Hematopoietic multipotent progenitor cell treated with erythropoietin and hydrocortisone succinate and interleukin-3 and kit ligand, for 17 days (in vitro differentiated cells): Measurements from ENCODE around the gene CUL3.

Experiments
- DNase-seq: peaks from one replicate; pipeline ENCODE4 v3.0.0-alpha.2; 2015; ENCODE audit warnings: low spot score

Gene CUL3

DNA sequence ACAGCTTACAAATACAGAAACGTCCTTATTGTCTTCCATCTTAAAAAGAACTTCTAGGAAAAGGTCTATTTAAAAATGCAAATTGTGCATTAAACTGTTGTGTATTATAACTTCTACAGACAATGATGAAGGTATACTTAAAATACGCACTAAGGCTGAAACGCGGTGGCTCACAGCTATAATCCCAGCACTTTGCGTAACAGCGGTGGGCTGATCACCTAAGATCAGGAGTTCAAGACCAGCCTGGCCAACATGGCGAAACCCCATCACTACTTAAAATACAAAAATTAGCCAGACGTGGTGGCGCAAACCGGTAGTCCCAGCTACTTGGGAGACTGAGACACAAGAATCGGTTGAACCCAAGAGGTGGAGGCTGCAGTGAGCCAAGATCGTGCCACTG lies 4.9 kb downstream of the CUL3 start:
- DNase-seq: no peak

DNA sequence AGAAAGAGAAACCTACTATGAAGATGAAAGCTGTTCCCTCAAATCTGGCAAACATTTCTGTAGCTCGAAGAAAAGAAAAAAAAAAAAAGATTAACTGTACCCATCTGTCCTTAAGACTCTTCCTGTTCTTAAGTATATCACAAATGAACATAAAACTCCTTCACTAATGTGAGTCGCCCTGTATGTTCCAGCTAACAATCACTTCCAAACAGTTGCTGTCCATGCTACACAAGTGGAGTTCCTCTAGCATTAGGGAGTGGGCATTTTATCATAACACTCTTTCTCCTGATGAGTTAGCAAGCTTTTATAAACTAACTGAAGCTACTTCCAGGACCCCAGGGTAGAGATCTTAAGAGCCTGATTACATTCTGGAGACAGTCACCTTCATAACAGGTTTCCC lies 5.8 kb downstream of the CUL3 start:
- no peak for DNase-seq

DNA sequence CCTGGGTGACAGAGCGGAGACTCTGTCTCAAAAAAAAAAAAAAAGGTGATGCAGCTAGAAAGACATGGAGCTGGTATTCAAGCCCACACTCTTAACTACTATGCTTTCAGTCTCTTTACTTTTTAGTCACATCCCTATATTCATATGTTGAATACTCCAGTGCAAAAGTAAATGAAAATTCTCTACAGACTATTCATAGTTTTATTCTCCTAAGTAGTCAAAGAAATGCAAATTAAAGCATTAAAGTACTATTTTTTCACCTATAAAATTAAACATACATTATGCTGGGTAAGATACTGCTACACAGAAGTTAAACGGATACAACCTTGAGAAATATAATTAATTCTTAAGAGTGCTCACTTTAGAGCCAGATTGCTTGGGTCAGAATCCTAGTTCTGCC lies 7.6 kb downstream of the CUL3 start:
- DNase-seq: no peak

DNA sequence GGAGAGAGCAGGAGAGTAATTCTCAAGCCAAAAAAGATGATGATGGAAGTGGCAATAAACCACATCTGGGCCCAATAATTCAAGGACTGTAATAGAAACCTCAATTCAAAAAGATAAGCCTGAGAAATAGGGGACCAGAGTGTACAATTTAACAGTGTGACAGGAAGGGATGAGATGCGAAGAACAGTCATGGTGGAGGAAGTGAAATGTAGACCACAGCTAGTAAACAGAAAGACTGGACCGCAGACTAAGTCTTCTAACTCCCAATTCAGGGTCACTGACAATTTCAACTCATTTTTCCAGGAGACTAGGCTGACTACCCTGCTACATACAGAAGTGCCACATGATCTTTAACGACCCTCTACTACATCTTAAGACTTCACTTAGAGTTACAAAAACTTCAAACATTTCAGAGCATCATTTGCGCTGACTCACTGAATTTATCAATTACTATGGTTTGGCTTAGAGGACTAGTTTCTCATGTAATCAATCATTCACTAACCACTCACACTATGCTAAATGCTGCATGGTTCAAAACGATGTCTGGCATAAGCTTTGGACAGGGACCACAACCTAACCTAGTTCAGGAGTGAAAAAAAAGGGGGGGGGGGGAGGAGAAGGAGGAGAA lies 9.0 kb downstream of the CUL3 start:
- DNase-seq: no peak

DNA sequence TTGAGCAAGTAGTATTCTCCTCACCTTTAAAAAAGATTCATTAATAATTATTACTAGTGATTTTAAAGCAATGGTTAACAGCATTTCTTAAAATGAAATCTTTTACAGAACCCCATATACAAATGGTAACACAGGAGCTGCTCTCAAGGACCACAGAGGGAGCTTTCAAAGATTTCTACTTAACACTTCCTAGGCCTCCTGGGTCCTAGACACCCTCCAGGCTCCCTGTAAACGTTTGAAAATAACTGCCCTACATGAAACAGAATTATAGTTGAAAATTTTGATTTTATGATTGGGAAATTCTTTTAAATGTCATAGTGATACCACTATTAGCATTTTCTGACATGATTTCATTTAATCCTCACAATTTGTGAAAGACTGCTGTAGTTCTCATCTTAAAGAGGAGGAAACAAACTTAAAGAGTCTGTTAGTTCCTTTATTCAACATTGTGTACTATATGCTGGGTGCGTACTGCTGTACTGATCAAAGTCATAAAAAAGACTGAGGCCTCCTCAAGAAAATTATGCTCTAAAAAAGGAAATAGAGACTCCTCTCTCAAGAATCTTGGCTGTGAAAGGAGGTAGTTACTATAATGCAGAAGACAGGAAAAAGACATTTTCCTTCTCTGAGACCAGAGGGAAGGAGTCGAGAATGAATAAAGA lies 10.6 kb downstream of the CUL3 start:
- no peak for DNase-seq

DNA sequence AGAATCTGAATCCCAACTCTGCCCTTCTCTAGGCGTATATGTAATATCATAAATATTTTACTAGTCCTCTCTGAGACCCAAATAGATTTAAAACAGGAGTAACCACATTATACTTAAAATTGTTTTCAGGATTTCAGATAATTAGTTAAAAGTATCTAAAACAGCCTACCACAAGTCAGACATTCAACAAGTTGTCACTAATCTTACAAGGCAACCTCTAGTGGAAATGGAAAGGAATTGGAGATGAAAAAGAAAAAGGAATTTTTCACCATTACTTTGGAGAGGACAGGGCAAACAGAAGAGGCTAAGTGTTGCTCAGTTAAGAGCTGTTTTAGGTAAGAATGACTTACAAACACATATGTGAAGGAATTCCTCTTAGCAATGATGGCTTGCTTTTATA lies 11.4 kb downstream of the CUL3 start:
- no peak for DNase-seq

DNA sequence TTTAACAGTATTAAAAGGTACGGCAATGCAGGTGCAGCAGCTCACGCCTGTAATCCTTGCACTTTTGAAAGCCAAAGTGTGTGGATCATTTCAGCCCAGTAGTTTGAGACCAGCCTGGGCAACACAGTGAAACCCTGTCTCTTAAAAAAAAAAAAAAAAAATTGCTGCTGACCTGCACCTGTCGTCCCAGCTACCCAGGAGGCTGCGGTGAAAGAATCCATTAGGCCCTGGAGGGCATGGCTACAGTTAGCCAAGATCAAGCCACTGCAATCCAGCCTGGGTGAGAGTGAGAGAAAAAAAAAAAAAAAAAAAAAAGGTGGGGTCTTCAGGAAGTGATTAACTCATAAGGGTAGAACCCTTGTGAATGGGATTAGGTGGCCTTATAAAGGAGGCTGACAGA lies 12.8 kb downstream of the CUL3 start:
- DNase-seq: no peak

DNA sequence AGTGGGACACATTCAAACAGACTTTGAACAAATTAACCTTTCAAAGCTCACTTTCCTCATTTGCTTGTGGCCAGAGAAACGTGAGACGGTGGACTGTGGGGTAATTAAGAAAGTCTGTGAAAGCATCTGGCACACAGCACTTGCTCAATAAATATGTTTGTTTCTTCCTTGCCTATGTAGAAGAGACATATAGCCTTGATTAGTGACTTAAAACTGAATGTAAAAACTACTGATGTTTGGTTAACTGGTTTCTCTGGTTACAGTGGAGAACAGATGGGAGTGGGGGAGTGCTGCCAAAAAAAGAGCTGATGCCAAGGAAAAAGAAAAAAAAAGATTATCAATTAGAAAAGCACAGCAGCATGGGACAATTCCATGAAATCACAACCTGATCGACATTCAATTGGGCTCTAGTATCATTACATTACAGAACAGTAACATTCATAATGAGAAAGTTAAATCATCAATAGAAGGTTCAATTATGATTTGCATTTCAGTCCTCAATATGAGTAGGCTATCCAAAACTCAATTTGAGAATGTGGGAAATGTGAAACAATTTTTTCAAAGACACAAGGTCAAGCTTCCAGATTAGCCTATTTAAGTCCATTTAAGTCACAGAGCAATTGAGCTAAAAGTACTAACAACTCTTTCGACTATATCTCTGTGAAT lies 14.7 kb downstream of the CUL3 start:
- DNase-seq: no peak

DNA sequence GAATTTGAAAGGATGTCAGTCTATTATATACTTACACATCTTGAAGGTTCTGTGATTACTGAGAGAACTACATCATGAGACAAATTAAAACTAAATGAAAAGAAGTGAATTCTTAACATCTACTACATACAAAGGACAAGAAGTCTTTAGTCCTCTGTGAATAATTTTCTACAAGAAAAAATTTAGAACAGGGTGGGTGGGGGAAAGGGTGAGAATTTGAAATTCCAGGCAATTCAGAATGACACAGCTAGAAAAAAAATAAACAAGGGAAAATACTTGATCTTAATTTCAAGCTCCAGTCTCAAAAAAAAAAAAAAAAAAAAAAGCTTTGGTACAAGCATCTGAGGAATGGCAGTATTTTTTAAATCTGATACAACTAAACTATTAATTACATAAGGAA lies 15.5 kb downstream of the CUL3 start:
- no peak for DNase-seq

DNA sequence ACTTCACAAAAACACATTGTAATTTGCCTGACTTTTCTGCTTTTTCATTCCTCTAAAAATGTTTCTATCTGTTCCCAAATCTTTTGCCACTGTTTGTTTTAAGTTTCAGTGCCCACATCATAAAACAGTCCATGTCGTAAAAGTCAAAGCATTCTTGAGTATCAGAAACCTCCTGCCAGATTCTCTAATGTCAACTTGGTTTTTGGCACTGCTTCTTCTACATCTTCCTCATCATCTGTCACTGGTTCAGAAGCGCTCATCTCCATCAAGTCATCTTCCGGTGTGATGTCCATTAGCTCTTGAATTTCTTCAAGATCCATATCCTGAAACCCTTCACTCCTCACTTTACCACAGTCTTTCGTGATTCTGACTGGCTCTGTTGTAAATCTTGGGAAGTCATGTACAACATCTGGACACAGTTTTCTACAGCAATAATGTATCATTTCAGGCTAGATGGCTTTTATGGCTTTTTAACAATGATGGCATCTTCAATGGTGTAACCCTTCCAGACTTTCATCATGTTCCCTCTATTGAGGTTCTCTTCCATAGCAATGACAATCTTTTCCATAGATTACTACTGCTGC lies 19.6 kb downstream of the CUL3 start:
- no peak for DNase-seq

DNA sequence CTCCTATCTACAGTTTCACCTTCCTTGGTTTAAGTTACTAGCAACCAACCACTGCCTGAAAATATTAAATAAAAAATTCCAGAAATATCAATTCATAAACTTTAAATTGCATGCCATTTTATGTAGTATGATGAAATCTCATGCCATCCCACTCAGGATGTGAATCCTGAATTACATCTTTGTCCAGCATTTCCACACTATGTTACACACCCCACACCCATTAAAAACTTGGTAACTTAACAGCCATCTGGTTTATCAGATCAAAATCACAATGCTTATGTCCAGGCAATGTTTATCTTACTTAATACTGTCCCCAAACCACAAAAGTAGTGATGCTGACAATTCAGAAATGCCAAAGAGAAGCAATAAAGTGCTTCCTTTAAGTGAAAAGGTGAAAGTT lies 21.6 kb downstream of the CUL3 start:
- DNase-seq: no peak

DNA sequence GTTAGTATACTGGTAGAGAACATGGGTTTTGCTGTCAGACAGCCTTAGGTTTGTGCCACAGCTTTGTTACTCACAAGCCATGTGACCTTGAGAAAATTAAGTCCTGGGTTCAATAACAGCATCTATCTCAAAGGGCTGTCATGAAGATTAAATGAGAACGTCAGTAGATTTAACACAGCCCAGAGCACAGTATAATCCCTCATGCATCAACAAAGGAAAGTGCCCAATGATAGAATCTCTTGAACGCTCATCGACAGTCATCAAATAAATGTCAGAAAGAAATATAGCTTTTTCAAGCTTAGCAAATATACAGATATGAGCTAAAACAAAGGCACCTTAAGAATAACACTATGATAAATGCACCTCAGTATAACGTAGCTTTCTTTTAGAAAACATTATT lies 22.3 kb downstream of the CUL3 start:
- DNase-seq: no peak

DNA sequence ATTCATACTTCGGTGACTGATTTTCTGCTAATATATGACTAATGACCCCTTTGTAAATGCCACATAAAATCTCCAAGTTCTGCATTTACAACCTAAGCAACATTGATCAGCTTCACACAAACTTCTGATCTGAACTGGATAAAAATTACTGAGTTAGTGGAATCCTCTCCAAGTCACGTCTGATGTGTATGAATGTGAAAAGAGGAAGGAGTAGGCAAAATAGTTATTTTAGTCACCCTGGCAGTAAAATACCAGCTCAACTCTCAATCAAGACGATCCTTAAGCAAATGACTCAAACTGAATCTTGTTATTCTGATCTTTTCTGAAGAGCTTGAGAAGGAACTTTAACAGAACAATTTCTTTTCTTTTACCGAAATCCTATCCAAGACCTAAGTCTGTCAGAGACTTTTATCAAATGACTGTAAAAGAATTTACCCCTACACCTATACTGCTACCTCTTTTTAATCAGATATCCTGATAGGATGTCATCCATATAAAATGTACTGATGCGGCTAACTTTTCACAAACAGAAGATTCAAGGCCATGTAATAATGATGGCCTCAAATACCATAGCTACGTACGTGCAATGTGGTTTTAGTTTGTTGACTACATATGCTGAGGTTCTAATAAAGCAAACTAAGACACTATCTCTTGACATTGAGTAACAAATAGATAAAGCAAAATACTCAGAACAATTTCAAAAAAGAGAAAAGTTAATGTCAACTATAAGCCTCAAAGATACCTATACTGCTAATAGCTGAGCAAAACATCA lies 23.7 kb downstream of the CUL3 start:
- no peak for DNase-seq

DNA sequence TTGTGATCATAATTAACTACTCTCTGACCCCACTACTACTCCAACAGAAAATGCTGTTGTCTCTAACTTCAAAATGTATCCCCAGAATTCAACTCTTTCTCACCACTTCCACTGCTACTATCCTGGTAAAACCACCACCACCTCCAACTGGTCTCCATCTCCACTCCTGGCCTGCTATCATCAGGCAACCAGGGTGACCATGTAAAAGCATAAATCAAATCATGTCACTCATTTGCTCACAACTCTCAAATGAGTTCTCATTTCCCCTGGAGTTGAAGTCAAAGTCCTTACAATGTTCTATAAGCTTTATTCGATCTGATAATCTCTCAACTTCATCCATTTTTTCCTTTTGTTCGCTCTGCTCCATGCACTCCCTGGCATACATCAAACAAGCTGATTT lies 24.6 kb downstream of the CUL3 start:
- DNase-seq: no peak

DNA sequence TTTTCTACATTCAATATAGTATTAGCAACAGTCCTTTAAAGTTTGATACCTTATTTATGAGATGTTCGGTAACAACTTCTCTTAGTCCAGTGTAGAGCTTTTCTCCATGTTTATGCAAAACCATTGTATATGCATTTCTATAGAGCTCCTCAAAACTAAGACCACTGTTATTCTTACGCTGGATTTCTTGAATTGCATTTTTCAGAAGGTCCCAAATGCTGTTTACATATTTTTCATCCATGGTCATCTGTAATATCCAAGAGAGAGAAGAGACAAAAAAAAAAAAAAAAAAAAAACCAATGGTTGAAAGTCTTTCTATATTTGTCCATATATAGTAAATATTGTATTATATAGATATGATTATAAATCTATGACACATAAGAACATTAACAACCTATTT lies 27.6 kb downstream of the CUL3 start:
- DNase-seq: no peak

DNA sequence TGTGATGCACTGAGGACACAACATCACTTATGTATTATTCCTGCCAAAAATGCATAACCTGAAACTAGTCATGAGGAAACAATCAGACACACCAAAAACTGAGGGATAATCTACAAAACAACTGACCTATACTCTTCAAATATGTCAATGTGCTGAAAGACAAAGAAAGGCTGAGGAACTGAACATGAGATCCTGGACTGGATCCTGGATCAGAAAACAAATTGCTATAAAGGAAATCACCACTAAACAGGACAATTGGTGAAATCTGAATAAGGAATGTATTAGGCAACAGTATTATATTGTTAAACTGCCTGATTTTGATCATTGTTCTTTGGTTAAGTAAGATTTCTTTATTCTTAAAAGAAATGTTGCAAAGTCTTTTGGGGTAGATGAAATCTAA lies 28.8 kb downstream of the CUL3 start:
- no peak for DNase-seq

DNA sequence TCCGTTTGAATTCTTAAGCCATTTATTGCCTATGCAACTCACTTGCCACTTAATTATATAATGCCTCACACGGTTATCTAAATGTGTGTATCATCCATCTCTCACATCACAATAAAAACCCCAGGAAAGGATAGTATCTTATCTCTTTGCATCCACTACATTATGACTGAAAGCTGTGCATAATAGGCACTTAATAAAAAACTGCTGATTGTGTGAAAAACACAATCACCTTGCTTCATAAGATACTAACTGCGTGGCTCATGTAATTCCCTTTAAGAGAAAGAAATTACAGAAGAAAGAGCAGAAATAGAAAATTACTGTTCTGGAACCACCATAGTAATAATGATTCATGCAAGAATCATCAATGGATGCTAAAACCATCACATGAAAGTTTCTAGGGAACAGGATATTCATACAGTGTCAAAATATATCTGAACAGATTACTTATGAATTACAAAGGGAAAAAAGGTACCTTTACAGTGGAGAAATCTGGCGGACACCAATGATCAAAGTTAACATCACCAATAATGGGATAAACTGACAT lies 29.3 kb downstream of the CUL3 start:
- DNase-seq: no peak

DNA sequence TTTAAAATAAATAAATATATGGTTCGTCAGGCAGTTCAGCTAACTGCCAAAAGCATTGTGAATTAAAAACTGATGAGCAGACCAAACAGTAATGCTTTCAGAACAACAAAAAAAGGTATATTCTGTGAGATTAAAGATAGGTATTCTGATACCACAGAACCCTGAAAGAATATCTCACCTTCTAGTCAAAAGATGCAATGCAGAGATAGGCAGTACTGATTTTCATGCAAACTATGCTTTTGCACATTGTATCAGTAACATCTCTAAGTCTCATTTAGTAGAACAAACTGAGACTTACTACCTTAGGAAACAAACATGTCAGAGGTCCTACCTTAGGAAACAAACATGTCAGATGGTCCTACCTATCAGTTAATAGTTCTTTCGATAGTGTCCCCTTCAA lies 32.4 kb downstream of the CUL3 start:
- no peak for DNase-seq

DNA sequence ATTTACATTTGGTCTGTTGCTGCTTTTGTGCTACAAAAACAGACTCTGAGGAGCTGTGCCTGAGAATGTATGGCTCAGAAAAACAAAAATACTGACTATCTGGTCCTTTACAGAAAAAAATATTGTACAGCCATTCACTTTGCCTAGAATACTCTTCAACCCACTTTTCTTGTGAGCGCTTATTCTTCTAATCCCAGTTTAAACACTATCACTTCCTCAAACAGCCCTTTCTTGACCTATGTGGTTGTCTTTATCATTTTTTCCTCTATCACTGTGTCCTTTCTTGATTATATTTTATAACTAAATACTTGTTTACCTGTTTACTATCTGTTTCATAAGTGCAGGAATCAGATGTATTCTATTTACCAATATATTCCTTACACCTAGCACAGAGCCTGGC lies 33.5 kb downstream of the CUL3 start:
- DNase-seq: no peak

DNA sequence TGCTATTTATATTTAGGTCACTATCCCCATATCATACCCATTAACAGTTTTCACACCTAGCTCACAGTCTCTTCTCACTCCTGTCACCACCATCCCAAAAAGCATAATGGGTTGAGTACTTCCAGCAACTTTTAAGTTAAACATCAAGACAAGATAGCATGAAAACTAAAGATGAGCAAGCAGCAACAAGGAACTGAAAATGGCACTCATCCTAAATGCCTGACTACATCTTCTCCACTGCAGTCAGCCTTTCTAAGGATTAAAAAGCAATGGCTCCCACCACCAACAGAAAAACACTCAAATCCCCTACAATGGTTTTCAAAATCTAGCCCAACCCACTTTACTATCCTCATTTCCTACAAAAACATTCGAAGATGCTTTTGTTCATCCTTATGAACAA lies 38.2 kb downstream of the CUL3 start:
- DNase-seq: no peak

DNA sequence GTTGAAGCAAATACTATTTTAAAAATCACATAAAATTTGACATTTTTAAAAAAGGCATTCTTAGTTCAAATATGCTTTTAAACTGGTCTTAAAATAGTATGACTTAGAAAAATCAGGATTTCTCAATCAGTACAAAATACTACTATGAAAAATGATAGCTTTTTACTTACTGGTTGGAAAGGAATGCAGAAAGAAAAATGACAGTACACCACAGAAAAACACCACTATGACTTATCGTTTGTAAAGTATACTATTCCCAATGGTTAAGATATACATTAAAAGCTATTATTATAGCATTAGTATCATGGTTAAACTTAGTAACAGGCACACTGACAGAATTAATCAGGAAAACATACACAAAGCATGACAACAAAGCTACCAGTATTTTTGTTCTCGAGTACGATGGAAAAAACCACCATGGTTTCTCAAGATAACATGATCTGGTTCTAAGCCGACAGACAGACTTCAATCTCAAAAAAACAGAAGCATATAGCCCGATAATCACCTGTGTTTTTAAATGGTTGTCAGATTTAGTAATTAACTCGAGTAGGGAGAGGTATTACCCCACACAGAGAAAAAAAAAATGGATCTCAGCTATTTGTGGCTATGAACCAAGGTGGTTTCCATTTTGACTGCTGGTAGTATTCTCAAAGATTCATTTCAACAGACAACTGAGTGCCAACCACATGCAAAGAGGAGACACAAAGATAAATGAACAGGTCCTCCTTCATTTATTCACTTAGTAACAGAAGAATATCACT lies 39.1 kb downstream of the CUL3 start:
- no peak for DNase-seq

DNA sequence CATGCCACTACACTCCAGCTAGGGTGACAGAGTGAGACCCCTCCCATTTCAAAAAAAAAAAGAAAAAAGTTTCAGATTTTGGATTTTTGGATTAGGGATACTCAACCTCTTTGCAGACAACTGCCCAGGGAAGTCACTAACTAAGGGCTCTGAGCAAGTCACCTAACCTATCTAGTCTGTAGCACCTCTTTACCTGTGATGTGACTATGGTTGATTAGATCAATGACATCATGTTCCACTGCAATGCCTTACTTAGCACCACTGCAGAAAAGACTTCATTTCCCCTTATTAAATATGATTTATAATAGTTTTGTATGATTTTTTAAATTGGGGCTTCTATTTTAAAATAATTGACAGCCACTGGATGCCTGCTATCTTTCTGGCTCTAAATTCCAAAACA lies 41.2 kb downstream of the CUL3 start:
- DNase-seq: no peak
